IMR-90 (cell line): Measurements from ENCODE around the gene MTAP. TPM values are rescaled to one million over a fixed set of nuclear protein-coding genes. Genes with fewer than 3 reads are reported as not detected.

ENCODE experiments used
- ATAC-seq: fragments of 200-7000 bp; cut with Tn5 transposase; 2 replicates; pipeline ENCODE4 v1.9.1; 2020; ENCODE audit warnings: low read depth, mild to moderate bottlenecking, moderate library complexity
- BruUV-seq: library from RNA; stranded (reverse); fragments of 400-500 nt; replicated peaks from 2 replicates; lab custom pipeline; 2021; lab: Mats Ljungman, UMichigan
- CTCF ChIA-PET: fragments of 300-600 bp; formaldehyde crosslinking; extraction: SDS; loops from one replicate; lab custom pipeline; 2021; ENCODE audit warnings: antibody characterized with exemption; lab: Yijun Ruan, JAX
- POLR2A ChIA-PET: fragments of 300-600 bp; sonication (Branson Sonifier 250); formaldehyde crosslinking; loops from one replicate; lab custom pipeline; 2022; ENCODE audit warnings: antibody characterized with exemption; ENCODE audit not compliant: unreplicated experiment; lab: Charles Lee
- DNase-seq: peaks from one replicate; pipeline ENCODE4 v3.0.0; 2013
- H2AFZ ChIP-seq: replicated peaks from 2 replicates; pipeline ENCODE3; 2013; ENCODE audit warnings: low read length, mild to moderate bottlenecking; ENCODE audit not compliant: poor library complexity
- H2AK5ac ChIP-seq: 2 replicates; pipeline ENCODE4 v1.6.1; 2013; ENCODE audit warnings: low read depth, low read length, inconsistent platforms
- H2AK9ac ChIP-seq: replicated peaks from 2 replicates; pipeline ENCODE3; 2013; ENCODE audit warnings: mild to moderate bottlenecking, low read depth, low read length, moderate library complexity; ENCODE audit not compliant: poor library complexity
- H2BK120ac ChIP-seq: 2 replicates; pipeline ENCODE4 v1.6.1; 2013; ENCODE audit warnings: low read depth, low read length, inconsistent platforms
- H2BK15ac ChIP-seq: 3 replicates; pipeline ENCODE4 v1.6.1; 2013; ENCODE audit warnings: low read depth, low read length, inconsistent platforms
- H2BK20ac ChIP-seq: 2 replicates; pipeline ENCODE4 v1.6.1; 2013; ENCODE audit warnings: low read depth, mild to moderate bottlenecking, inconsistent platforms, low read length, moderate library complexity
- H2BK5ac ChIP-seq: 2 replicates; pipeline ENCODE4 v1.6.1; 2013; ENCODE audit warnings: mild to moderate bottlenecking, low read depth, low read length, inconsistent platforms; ENCODE audit not compliant: poor library complexity, severe bottlenecking
- H3K14ac ChIP-seq: replicated peaks from 2 replicates; pipeline ENCODE4 v1.6.1; 2013; ENCODE audit warnings: low read depth, low read length, inconsistent platforms
- H3K18ac ChIP-seq: 2 replicates; pipeline ENCODE4 v1.6.1; 2013; ENCODE audit warnings: low read depth, low read length, control low read depth
- H3K23ac ChIP-seq: 2 replicates; pipeline ENCODE4 v1.6.1; 2013; ENCODE audit warnings: low read depth, low read length, inconsistent platforms
- H3K27ac ChIP-seq: 2 replicates; pipeline ENCODE4 v1.5.1; 2013; ENCODE audit warnings: mild to moderate bottlenecking, control low read depth, low read length; ENCODE audit not compliant: insufficient read depth
- H3K27me3 ChIP-seq: 2 replicates; pipeline ENCODE4 v1.6.1; 2013; ENCODE audit warnings: low read length; ENCODE audit not compliant: control insufficient read depth, insufficient read depth
- H3K36me3 ChIP-seq: 2 replicates; pipeline ENCODE4 v1.6.1; 2013; ENCODE audit warnings: low read length, mixed read lengths; ENCODE audit not compliant: control insufficient read depth, insufficient read depth
- H3K4ac ChIP-seq: 2 replicates; pipeline ENCODE4 v1.6.1; 2013; ENCODE audit warnings: low read depth, low read length, inconsistent platforms
- H3K4me1 ChIP-seq: 2 replicates; pipeline ENCODE4 v1.6.1; 2013; ENCODE audit warnings: low read length, mixed read lengths; ENCODE audit not compliant: control insufficient read depth, insufficient read depth
- H3K4me2 ChIP-seq: 2 replicates; pipeline ENCODE4 v1.6.1; 2013; ENCODE audit warnings: low read depth, mild to moderate bottlenecking, control low read depth, low read length, moderate library complexity
- H3K4me3 ChIP-seq: 2 replicates; pipeline ENCODE4 v1.5.1; 2013; ENCODE audit warnings: low read depth, mild to moderate bottlenecking, control low read depth, low read length, moderate library complexity; ENCODE audit not compliant: insufficient read depth
- H3K56ac ChIP-seq: 2 replicates; pipeline ENCODE4 v1.6.1; 2013; ENCODE audit warnings: low read length, inconsistent platforms; ENCODE audit not compliant: insufficient read depth; ENCODE audit errors: extremely low read depth
- H3K79me1 ChIP-seq, 2 experiments: 2 replicates each; pipeline ENCODE4 v1.6.1; 2013; ENCODE audit warnings: low read length in 2 of 2, inconsistent platforms in 1 of 2, low read depth in 1 of 2
- H3K9ac ChIP-seq: 2 replicates; pipeline ENCODE4 v1.6.1; 2013; ENCODE audit warnings: low read depth, low read length, control low read depth
- H3K9me1 ChIP-seq: 2 replicates; pipeline ENCODE4 v1.6.1; 2013; ENCODE audit warnings: low read length, inconsistent platforms; ENCODE audit not compliant: insufficient read depth
- H3K9me3 ChIP-seq: 2 replicates; pipeline ENCODE4 v1.6.1; 2013; ENCODE audit warnings: low read length; ENCODE audit not compliant: control insufficient read depth, insufficient read depth
- H4K20me1 ChIP-seq: 2 replicates; pipeline ENCODE4 v1.6.1; 2013; ENCODE audit warnings: low read length, inconsistent platforms; ENCODE audit not compliant: insufficient read depth
- H4K5ac ChIP-seq: 2 replicates; pipeline ENCODE4 v1.6.1; 2013; ENCODE audit warnings: mild to moderate bottlenecking, low read depth, low read length, control low read depth
- H4K8ac ChIP-seq, 2 experiments: 2 replicates each; pipeline ENCODE4 v1.6.1; 2013; ENCODE audit warnings: low read depth in 2 of 2, low read length in 2 of 2, control low read depth in 1 of 2, inconsistent platforms in 1 of 2
- H4K91ac ChIP-seq: 2 replicates; pipeline ENCODE4 v1.6.1; 2013; ENCODE audit warnings: low read depth, low read length, inconsistent platforms; ENCODE audit not compliant: insufficient read depth
- CTCF ChIP-seq: conservative IDR thresholded peaks from 2 replicates; pipeline ENCODE4 v1.5.1; 2012; ENCODE audit warnings: mild to moderate bottlenecking, low read depth, low read length, improper control_type of control experiment
- NFE2L2 ChIP-seq: fragments of 150-350 bp; IDR thresholded peaks from 2 replicates; pipeline ENCODE4 v1.6.1; 2016; ENCODE audit warnings: low read depth, mild to moderate bottlenecking, low read length
- RAD21 ChIP-seq: IDR thresholded peaks from 2 replicates; pipeline ENCODE4 v1.6.1; 2012; ENCODE audit warnings: low read length, improper control_type of control experiment
- SMC3 ChIP-seq: fragments of 150-350 bp; IDR thresholded peaks from 2 replicates; pipeline ENCODE4 v1.6.1; 2016; ENCODE audit warnings: low read depth, mild to moderate bottlenecking, antibody characterized with exemption, low read length, moderate library complexity
- WGBS, 2 experiments: methylation state at CpG; one replicate each; pipeline versions ENCODE4 v1.1.5 to v1.1.7; 2013; ENCODE audit warnings: missing lambda C conversion rate in 2 of 2; ENCODE audit not compliant: insufficient read length in 1 of 2; ENCODE audit errors: extremely low coverage in 2 of 2; 5-methylcytosine and 5-hydroxymethylcytosine counted together
- dilution Hi-C: fragments of 300-500 bp; cut with HindIII; formaldehyde crosslinking; loops from one replicate; pipeline ENCODE4 v1.14.3; 2018; ENCODE audit warnings: low sequenced_read_pairs; ENCODE audit not compliant: unreplicated experiment
- in situ Hi-C: fragments of 300-500 bp; cut with MboI; formaldehyde crosslinking; loops from 3 replicates; pipeline ENCODE4 v1.14.3; 2019; ENCODE audit warnings: low sequenced_read_pairs, inconsistent platforms, mixed read lengths
- intact Hi-C: fragments of 100-400 bp; cut with micrococcal nuclease; formaldehyde crosslinking; loops from 2 replicates; pipeline ENCODE4 v1.10.0; 2022
- polyA plus RNA-seq, 3 experiments: library from polyadenylated mRNA; depleted of rRNA; stranded (reverse); fragments of >200 nt; gene quantifications; 2 replicates each; pipeline ENCODE4 v1.2.3, GENCODE V29; 2012; ENCODE audit warnings: low replicate concordance in 1 of 3
- total RNA-seq: library from RNA; depleted of rRNA; stranded (reverse); fragments of >200 nt; gene quantifications from 2 replicates; pipeline ENCODE4 v1.2.3, GENCODE V29; 2012

Gene MTAP
- total and polyA plus RNA-seq, 2 of the 4 experiments (the other 2 are of a cell fraction): 15.7 to 50.9 TPM

GRCh38 chr9:21965401-21965951 is 163.0 kb downstream of the MTAP start:
- H3K9me3 ChIP-seq: peaks cover 11% of the 10 kb centered on the region; the same call in 1 of the 2 replicates
- H3K4me1 ChIP-seq: peaks cover 4% of the 10 kb centered on the region
- BruUV-seq: no TSS peak
- peak; percentile 93 for ATAC-seq
- H3K9me1 ChIP-seq: no peaks in the 10 kb centered on the region
- POLR2A ChIA-PET: no interaction called here
- 7% methylated on average over 6 of the region's 30 CpGs; no CpG with 5 or more reads in 1 of the 2 experiments for WGBS, 2 experiments
- DNase-seq: peak; percentile 77
- peak overlapping the region; percentile 77 for H3K4me2 ChIP-seq
- in situ Hi-C loops: loop anchor here (10.0 kb wide), 1 partner anchor 151 kb away; no protein-coding TSS in a partner anchor
- H2AFZ ChIP-seq: peak overlapping the region; percentile 91
- peak overlapping the region; percentile 21 for H3K4me3 ChIP-seq
- H2BK15ac ChIP-seq: no peak overlapping the region
- peak overlapping the region; percentile 23; the same call in 1 of the 2 replicates for H4K5ac ChIP-seq
- H4K91ac ChIP-seq: no peak overlapping the region
- TF ChIP-seq NFE2L2: no peak
- TF ChIP-seq SMC3: peak; percentile 49
- TF ChIP-seq CTCF: peak; percentile 59
- peak; percentile 59 for TF ChIP-seq RAD21
- peak overlapping the region; percentile 43 to 72; a peak in 2 of 4 replicates for H4K8ac ChIP-seq
- peak overlapping the region; percentile 62; the same call in 1 of the 2 replicates for H2BK120ac ChIP-seq
- no peak overlapping the region for H3K27ac ChIP-seq
- dilution Hi-C loops: no loop called here
- H3K18ac ChIP-seq: no peak overlapping the region
- H2AK5ac ChIP-seq: no peak overlapping the region
- H3K79me1 ChIP-seq: no peaks in the 10 kb centered on the region
- intact Hi-C loops: loop anchor here (1.0 to 5.0 kb wide), 2 partner anchors 133 to 151 kb away; no protein-coding TSS in a partner anchor
- H2BK20ac ChIP-seq: 0 out of 2 replicates have a peak overlapping the region, but pooled peaks have one; percentile 17
- H3K14ac ChIP-seq: peak overlapping the region; percentile 70; the same call in 1 of the 2 replicates
- H2AK9ac ChIP-seq: peak overlapping the region; percentile 25
- peaks cover 36% of the 10 kb centered on the region for H3K27me3 ChIP-seq
- no peak overlapping the region for H2BK5ac ChIP-seq
- 0 out of 2 replicates have a peak overlapping the region, but pooled peaks have one; percentile 59 for H3K23ac ChIP-seq
- CTCF ChIA-PET: no interaction called here
- peak overlapping the region; percentile 14 for H3K4ac ChIP-seq
- no peaks in the 10 kb centered on the region for H4K20me1 ChIP-seq
- peaks cover 10% of the 10 kb centered on the region; the same call in 1 of the 2 replicates for H3K36me3 ChIP-seq
- peak overlapping the region; percentile 41; the same call in 1 of the 2 replicates for H3K9ac ChIP-seq
- no peak overlapping the region for H3K56ac ChIP-seq
